HepG2 (cell line): ENCODE measurements around the gene POLR1D. TPM values are rescaled to one million over a fixed set of nuclear protein-coding genes. Genes with fewer than 3 reads are reported as not detected.
A peak's percentile ranks its signal among the peaks of the same experiment; 100 is the strongest.

Experiments
- ARHGAP35 ChIP-seq: sonication (generic); formaldehyde crosslinking; IDR thresholded peaks from 2 replicates; pipeline ENCODE4 v1.9.0; 2022; ENCODE audit warnings: mild to moderate bottlenecking, inconsistent platforms, moderate library complexity, missing genetic modification reagents, borderline replicate concordance
- CBX2 ChIP-seq, 2 experiments: fragments of 200-600 bp in 1 of 2; sonication (generic); formaldehyde crosslinking in 1 of 2; IDR thresholded peaks; 2 replicates each; pipeline versions ENCODE4 v1.7.0 to v1.8.1; 2018 to 2022; ENCODE audit warnings: low read depth in 2 of 2, low read length in 1 of 2, mild to moderate bottlenecking in 1 of 2, missing genetic modification reagents in 1 of 2
- GABPA ChIP-seq, 2 experiments: IDR thresholded peaks; 2 replicates each; pipeline ENCODE4 v1.6.1; 2011 to 2016; ENCODE audit warnings: low read depth in 2 of 2, low read length in 1 of 2, missing biosample characterization in 1 of 2, missing genetic modification characterization in 1 of 2
- MTA1 ChIP-seq: sonication (generic); formaldehyde crosslinking; IDR thresholded peaks from 2 replicates; pipeline ENCODE4 v1.4.0; 2020; ENCODE audit warnings: missing genetic modification reagents, mild to moderate bottlenecking, borderline replicate concordance
- ZNF331 ChIP-seq: sonication (generic); formaldehyde crosslinking; IDR thresholded peaks from 2 replicates; pipeline ENCODE4 v1.4.0; 2020; ENCODE audit warnings: missing genetic modification reagents
- ZNF552 ChIP-seq: sonication (generic); formaldehyde crosslinking; IDR thresholded peaks from 2 replicates; pipeline ENCODE4 v1.9.0; 2022; ENCODE audit warnings: missing genetic modification reagents, mild to moderate bottlenecking, borderline replicate concordance
- polyA plus RNA-seq, 8 experiments: library from polyadenylated mRNA; depleted of rRNA in 3 of 8; stranded (reverse) in 7 of 8; unstranded in 1 of 8; fragments of >200 nt; fragmentation: Illumina TruSeq in 4 of 8; extraction: Trizol in 4 of 8; gene quantifications; 2 replicates each; pipeline versions ENCODE4 v1.2.1 to v1.2.3, GENCODE V29; 2011 to 2016; ENCODE audit warnings: low read depth in 4 of 8, missing spikeins in 1 of 8, mixed read lengths in 1 of 8; ENCODE audit not compliant: insufficient read depth in 1 of 8
- total RNA-seq, 5 experiments: library from RNA; depleted of rRNA; stranded (reverse); fragments of >200 nt; fragmentation: Illumina TruSeq; extraction: Trizol; gene quantifications; 2 replicates each; pipeline ENCODE4 v1.2.3, GENCODE V29; 2016; ENCODE audit warnings: low read depth in 1 of 5
- TF ChIP-seq, protein P1 (sequence below): IDR thresholded peaks from 2 replicates; pipeline ENCODE4 v1.6.1; 2012; ENCODE audit warnings: low read length, improper control_type of control experiment
- TF ChIP-seq, protein P2 (sequence below): sonication (generic); formaldehyde crosslinking; IDR thresholded peaks from 2 replicates; pipeline ENCODE4 v1.5.1; 2020; ENCODE audit warnings: mild to moderate bottlenecking, missing genetic modification reagents, moderate library complexity
- TF ChIP-seq, protein P3 (sequence below): sonication (generic); formaldehyde crosslinking; IDR thresholded peaks from 2 replicates; pipeline ENCODE4 v1.5.1; 2020; ENCODE audit warnings: missing genetic modification reagents, mild to moderate bottlenecking, borderline replicate concordance
- TF ChIP-seq, protein P4 (sequence below), 2 experiments: IDR thresholded peaks; 2 replicates each; pipeline ENCODE4 v1.6.1; 2011 to 2012; ENCODE audit warnings: low read length in 2 of 2, borderline replicate concordance in 1 of 2, low read depth in 1 of 2, mild to moderate bottlenecking in 1 of 2, moderate library complexity in 1 of 2
- TF ChIP-seq, protein P5 (sequence below): sonication (generic); formaldehyde crosslinking; IDR thresholded peaks from 2 replicates; pipeline ENCODE4 v1.4.0; 2020; ENCODE audit warnings: missing genetic modification reagents

Gene POLR1D
- total and polyA plus RNA-seq, 2 of the 13 experiments (the other 11 are each of a cell fraction or from before 2014, with no cell fraction given) = 183 to 490 TPM

GRCh38 chr13:27622102-27622820 is 569 bp downstream of the POLR1D start (continued):
- peak; percentile 4; the same call in 1 of the 2 replicates for TF ChIP-seq ARHGAP35
- TF ChIP-seq, protein P1, sequence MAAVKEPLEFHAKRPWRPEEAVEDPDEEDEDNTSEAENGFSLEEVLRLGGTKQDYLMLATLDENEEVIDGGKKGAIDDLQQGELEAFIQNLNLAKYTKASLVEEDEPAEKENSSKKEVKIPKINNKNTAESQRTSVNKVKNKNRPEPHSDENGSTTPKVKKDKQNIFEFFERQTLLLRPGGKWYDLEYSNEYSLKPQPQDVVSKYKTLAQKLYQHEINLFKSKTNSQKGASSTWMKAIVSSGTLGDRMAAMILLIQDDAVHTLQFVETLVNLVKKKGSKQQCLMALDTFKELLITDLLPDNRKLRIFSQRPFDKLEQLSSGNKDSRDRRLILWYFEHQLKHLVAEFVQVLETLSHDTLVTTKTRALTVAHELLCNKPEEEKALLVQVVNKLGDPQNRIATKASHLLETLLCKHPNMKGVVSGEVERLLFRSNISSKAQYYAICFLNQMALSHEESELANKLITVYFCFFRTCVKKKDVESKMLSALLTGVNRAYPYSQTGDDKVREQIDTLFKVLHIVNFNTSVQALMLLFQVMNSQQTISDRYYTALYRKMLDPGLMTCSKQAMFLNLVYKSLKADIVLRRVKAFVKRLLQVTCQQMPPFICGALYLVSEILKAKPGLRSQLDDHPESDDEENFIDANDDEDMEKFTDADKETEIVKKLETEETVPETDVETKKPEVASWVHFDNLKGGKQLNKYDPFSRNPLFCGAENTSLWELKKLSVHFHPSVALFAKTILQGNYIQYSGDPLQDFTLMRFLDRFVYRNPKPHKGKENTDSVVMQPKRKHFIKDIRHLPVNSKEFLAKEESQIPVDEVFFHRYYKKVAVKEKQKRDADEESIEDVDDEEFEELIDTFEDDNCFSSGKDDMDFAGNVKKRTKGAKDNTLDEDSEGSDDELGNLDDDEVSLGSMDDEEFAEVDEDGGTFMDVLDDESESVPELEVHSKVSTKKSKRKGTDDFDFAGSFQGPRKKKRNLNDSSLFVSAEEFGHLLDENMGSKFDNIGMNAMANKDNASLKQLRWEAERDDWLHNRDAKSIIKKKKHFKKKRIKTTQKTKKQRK = no peak
- TF ChIP-seq, protein P2, sequence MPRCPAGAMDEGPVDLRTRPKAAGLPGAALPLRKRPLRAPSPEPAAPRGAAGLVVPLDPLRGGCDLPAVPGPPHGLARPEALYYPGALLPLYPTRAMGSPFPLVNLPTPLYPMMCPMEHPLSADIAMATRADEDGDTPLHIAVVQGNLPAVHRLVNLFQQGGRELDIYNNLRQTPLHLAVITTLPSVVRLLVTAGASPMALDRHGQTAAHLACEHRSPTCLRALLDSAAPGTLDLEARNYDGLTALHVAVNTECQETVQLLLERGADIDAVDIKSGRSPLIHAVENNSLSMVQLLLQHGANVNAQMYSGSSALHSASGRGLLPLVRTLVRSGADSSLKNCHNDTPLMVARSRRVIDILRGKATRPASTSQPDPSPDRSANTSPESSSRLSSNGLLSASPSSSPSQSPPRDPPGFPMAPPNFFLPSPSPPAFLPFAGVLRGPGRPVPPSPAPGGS = 0 out of 2 replicates have a peak, but pooled peaks have one; percentile 6
- no peak for TF ChIP-seq ZNF331 (CRISPR knock-in tag)
- TF ChIP-seq, protein P3, sequence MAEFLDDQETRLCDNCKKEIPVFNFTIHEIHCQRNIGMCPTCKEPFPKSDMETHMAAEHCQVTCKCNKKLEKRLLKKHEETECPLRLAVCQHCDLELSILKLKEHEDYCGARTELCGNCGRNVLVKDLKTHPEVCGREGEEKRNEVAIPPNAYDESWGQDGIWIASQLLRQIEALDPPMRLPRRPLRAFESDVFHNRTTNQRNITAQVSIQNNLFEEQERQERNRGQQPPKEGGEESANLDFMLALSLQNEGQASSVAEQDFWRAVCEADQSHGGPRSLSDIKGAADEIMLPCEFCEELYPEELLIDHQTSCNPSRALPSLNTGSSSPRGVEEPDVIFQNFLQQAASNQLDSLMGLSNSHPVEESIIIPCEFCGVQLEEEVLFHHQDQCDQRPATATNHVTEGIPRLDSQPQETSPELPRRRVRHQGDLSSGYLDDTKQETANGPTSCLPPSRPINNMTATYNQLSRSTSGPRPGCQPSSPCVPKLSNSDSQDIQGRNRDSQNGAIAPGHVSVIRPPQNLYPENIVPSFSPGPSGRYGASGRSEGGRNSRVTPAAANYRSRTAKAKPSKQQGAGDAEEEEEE (CRISPR knock-in tag) = no peak
- TF ChIP-seq, protein P4, sequence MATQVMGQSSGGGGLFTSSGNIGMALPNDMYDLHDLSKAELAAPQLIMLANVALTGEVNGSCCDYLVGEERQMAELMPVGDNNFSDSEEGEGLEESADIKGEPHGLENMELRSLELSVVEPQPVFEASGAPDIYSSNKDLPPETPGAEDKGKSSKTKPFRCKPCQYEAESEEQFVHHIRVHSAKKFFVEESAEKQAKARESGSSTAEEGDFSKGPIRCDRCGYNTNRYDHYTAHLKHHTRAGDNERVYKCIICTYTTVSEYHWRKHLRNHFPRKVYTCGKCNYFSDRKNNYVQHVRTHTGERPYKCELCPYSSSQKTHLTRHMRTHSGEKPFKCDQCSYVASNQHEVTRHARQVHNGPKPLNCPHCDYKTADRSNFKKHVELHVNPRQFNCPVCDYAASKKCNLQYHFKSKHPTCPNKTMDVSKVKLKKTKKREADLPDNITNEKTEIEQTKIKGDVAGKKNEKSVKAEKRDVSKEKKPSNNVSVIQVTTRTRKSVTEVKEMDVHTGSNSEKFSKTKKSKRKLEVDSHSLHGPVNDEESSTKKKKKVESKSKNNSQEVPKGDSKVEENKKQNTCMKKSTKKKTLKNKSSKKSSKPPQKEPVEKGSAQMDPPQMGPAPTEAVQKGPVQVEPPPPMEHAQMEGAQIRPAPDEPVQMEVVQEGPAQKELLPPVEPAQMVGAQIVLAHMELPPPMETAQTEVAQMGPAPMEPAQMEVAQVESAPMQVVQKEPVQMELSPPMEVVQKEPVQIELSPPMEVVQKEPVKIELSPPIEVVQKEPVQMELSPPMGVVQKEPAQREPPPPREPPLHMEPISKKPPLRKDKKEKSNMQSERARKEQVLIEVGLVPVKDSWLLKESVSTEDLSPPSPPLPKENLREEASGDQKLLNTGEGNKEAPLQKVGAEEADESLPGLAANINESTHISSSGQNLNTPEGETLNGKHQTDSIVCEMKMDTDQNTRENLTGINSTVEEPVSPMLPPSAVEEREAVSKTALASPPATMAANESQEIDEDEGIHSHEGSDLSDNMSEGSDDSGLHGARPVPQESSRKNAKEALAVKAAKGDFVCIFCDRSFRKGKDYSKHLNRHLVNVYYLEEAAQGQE (IDR thresholded peaks at IDR 0.05; ENCODE audit: borderline replicate concordance in 1 of 2, low read depth in 1 of 2, low read length in 2 of 2) = no peak
- no peak for TF ChIP-seq GABPA (IDR thresholded peaks at IDR 0.05; ENCODE audit: low read depth, low read length)
- no peak for TF ChIP-seq GABPA (CRISPR knock-in tag; IDR thresholded peaks at IDR 0.05; ENCODE audit: low read depth)
- TF ChIP-seq, protein P5, sequence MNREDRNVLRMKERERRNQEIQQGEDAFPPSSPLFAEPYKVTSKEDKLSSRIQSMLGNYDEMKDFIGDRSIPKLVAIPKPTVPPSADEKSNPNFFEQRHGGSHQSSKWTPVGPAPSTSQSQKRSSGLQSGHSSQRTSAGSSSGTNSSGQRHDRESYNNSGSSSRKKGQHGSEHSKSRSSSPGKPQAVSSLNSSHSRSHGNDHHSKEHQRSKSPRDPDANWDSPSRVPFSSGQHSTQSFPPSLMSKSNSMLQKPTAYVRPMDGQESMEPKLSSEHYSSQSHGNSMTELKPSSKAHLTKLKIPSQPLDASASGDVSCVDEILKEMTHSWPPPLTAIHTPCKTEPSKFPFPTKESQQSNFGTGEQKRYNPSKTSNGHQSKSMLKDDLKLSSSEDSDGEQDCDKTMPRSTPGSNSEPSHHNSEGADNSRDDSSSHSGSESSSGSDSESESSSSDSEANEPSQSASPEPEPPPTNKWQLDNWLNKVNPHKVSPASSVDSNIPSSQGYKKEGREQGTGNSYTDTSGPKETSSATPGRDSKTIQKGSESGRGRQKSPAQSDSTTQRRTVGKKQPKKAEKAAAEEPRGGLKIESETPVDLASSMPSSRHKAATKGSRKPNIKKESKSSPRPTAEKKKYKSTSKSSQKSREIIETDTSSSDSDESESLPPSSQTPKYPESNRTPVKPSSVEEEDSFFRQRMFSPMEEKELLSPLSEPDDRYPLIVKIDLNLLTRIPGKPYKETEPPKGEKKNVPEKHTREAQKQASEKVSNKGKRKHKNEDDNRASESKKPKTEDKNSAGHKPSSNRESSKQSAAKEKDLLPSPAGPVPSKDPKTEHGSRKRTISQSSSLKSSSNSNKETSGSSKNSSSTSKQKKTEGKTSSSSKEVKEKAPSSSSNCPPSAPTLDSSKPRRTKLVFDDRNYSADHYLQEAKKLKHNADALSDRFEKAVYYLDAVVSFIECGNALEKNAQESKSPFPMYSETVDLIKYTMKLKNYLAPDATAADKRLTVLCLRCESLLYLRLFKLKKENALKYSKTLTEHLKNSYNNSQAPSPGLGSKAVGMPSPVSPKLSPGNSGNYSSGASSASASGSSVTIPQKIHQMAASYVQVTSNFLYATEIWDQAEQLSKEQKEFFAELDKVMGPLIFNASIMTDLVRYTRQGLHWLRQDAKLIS (CRISPR knock-in tag) = no peak
- TF ChIP-seq MTA1 = no peak
- no peak for TF ChIP-seq ZNF552
- no peak for TF ChIP-seq CBX2 (IDR thresholded peaks at IDR 0.05; ENCODE audit: low read depth, low read length)
- TF ChIP-seq CBX2 (CRISPR knock-in tag; IDR thresholded peaks at IDR 0.05; ENCODE audit: low read depth) = no peak
